KMS-11 (cell line): ENCODE data around the gene KL.

Source experiments
- H2AFZ ChIP-seq: fragments of 200-600 bp; sonication (generic); 2 replicates; pipeline ENCODE4 v1.6.1; 2016; ENCODE audit warnings: antibody characterized with exemption, mixed run types, low read depth
- H3K27ac ChIP-seq: fragments of 200-600 bp; sonication (generic); 2 replicates; pipeline ENCODE4 v1.6.1; 2016; ENCODE audit warnings: mild to moderate bottlenecking, mixed run types
- H3K27me3 ChIP-seq: fragments of 200-600 bp; sonication (generic); 2 replicates; pipeline ENCODE4 v1.6.1; 2017; ENCODE audit warnings: mild to moderate bottlenecking, low read depth, mixed run types, moderate library complexity; ENCODE audit not compliant: insufficient read depth
- H3K36me3 ChIP-seq: fragments of 200-600 bp; sonication (generic); 2 replicates; pipeline ENCODE4 v1.6.1; 2017; ENCODE audit warnings: mild to moderate bottlenecking, mixed run types; ENCODE audit not compliant: insufficient read depth
- H3K4me1 ChIP-seq: fragments of 200-600 bp; sonication (generic); 2 replicates; pipeline ENCODE4 v1.6.1; 2016; ENCODE audit warnings: mild to moderate bottlenecking, low read depth, mixed run types; ENCODE audit not compliant: poor library complexity, severe bottlenecking
- H3K4me2 ChIP-seq: fragments of 200-600 bp; sonication (generic); 2 replicates; pipeline ENCODE4 v1.7.0; 2016; ENCODE audit warnings: mild to moderate bottlenecking, mixed run types
- H3K4me3 ChIP-seq: fragments of 200-600 bp; sonication (generic); IDR thresholded peaks from 2 replicates; pipeline ENCODE4 v1.6.1; 2017; ENCODE audit warnings: low read depth, low read length, mixed read lengths; ENCODE audit not compliant: insufficient read depth
- H3K79me2 ChIP-seq: fragments of 200-600 bp; sonication (generic); 2 replicates; pipeline ENCODE4 v1.6.1; 2016; ENCODE audit warnings: low read depth, mixed run types; ENCODE audit not compliant: insufficient read depth
- H3K9ac ChIP-seq: fragments of 200-600 bp; sonication (generic); 2 replicates; pipeline ENCODE4 v1.6.1; 2016; ENCODE audit warnings: mild to moderate bottlenecking, mixed run types
- H4K20me1 ChIP-seq: fragments of 200-600 bp; sonication (generic); 2 replicates; pipeline ENCODE4 v1.6.1; 2016; ENCODE audit warnings: mild to moderate bottlenecking, mixed run types; ENCODE audit not compliant: insufficient read depth
- TF ChIP-seq, protein P1 (sequence below): fragments of 200-600 bp; sonication (generic); conservative IDR thresholded peaks from 2 replicates; pipeline ENCODE4 v1.6.1; 2017; ENCODE audit warnings: low read depth, mild to moderate bottlenecking, antibody characterized with exemption, low read length, moderate library complexity, mixed read lengths

KL gene

GRCh38 chr13:33058776-33059327 lies 42.6 kb downstream of the KL start:
- no peaks in the 10 kb centered on the region for H3K4me1 ChIP-seq
- TF ChIP-seq, protein P1, sequence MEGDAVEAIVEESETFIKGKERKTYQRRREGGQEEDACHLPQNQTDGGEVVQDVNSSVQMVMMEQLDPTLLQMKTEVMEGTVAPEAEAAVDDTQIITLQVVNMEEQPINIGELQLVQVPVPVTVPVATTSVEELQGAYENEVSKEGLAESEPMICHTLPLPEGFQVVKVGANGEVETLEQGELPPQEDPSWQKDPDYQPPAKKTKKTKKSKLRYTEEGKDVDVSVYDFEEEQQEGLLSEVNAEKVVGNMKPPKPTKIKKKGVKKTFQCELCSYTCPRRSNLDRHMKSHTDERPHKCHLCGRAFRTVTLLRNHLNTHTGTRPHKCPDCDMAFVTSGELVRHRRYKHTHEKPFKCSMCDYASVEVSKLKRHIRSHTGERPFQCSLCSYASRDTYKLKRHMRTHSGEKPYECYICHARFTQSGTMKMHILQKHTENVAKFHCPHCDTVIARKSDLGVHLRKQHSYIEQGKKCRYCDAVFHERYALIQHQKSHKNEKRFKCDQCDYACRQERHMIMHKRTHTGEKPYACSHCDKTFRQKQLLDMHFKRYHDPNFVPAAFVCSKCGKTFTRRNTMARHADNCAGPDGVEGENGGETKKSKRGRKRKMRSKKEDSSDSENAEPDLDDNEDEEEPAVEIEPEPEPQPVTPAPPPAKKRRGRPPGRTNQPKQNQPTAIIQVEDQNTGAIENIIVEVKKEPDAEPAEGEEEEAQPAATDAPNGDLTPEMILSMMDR = no peak
- H3K36me3 ChIP-seq = no peaks in the 10 kb centered on the region
- no peak overlapping the region for H3K4me2 ChIP-seq
- H3K27ac ChIP-seq = no peak overlapping the region
- no peaks in the 10 kb centered on the region for H3K79me2 ChIP-seq
- H2AFZ ChIP-seq = no peak overlapping the region
- H3K9ac ChIP-seq = no peak overlapping the region
- no peak overlapping the region for H3K4me3 ChIP-seq
- no peaks in the 10 kb centered on the region for H3K27me3 ChIP-seq
- H4K20me1 ChIP-seq = no peaks in the 10 kb centered on the region

- Histone ChIP-seq H3K4me1 (no peaks in the 10 kb centered on the region), H3K27ac (no peak overlapping the region), H3K4me3 (no peak overlapping the region), H3K36me3 (no peaks in the 10 kb centered on the region), H3K9ac (no peak overlapping the region), H3K27me3 (no peaks in the 10 kb centered on the region), H3K4me2 (no peak overlapping the region), H4K20me1 (no peaks in the 10 kb centered on the region), H2AFZ (no peak overlapping the region), H3K79me2 (no peaks in the 10 kb centered on the region)
- TF ChIP-seq, protein P1 = no peak
These were observed 44.6 kb downstream of the KL start for GRCh38 chr13:33060815-33061214.

DNA sequence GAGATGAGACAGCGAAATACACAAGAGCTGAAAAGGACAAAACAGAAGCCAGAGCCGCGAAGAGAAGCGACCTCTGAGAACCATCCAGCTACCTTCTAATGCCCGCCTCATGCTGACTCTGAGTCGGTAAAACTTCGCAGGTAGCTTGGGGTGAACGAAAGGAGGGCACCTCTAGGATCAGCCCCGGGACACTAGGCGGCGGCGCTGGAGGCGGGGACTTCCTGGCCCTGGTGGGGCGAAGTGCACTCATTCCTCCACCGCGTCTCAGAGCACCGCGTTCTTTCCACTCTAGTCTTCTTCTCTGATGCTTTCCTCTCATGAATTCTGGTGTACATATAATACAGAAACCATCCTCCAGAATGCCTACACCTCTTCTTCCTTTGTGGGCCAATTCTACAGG lies 50.1 kb downstream of the KL start:
- Histone ChIP-seq H3K36me3 (no peaks in the 10 kb centered on the region), H3K4me3 (no peak overlapping the region)
- TF ChIP-seq, protein P1 = no peak

DNA sequence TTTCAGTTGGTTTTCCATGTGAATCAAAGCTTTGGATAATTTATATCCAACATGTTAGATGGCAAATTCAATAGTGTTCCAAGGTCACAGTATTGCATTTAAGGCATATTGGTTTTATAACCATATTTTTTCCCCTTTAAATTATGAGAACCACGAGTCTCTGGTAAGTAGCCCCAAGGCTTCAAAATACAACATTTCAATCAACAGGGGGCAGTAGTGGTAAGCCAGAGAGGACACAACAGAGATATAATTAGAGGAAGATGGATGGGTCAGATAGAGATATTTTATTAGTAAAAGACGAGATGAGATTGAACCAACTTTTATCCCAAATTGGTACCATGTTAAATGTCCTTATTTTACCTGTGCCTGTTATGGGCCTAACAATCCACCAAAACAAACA lies 53.1 kb downstream of the KL start:
- Histone ChIP-seq H3K9ac (no peak overlapping the region), H3K79me2 (no peaks in the 10 kb centered on the region), H3K36me3 (no peaks in the 10 kb centered on the region), H3K27ac (no peak overlapping the region), H4K20me1 (no peaks in the 10 kb centered on the region), H2AFZ (no peak overlapping the region), H3K27me3 (no peaks in the 10 kb centered on the region), H3K4me2 (no peak overlapping the region), H3K4me3 (no peak overlapping the region), H3K4me1 (no peaks in the 10 kb centered on the region)
- TF ChIP-seq, protein P1 = peak; percentile 26; the same call in 1 of the 2 replicates

More for the DNA sequence above, 50.1 kb downstream of the KL start:
- Histone ChIP-seq H3K27ac (no peak overlapping the region), H3K27me3 (no peaks in the 10 kb centered on the region), H3K4me2 (no peak overlapping the region), H4K20me1 (no peaks in the 10 kb centered on the region), H2AFZ (no peak overlapping the region), H3K9ac (no peak overlapping the region), H3K79me2 (no peaks in the 10 kb centered on the region), H3K4me1 (no peaks in the 10 kb centered on the region)
